ENCODE measurements around the gene TUBA3E.
"Not testable (repeated sequence)": the region's sequence is repeated elsewhere in the genome, so short reads cannot be mapped to it uniquely, and the experiment has no call there.

Gene TUBA3E

GRCh38 chr2:130160838-130161705 lies 37.2 kb downstream of the TUBA3E start:
- not testable (repeated sequence) for DNase-seq

DNA sequence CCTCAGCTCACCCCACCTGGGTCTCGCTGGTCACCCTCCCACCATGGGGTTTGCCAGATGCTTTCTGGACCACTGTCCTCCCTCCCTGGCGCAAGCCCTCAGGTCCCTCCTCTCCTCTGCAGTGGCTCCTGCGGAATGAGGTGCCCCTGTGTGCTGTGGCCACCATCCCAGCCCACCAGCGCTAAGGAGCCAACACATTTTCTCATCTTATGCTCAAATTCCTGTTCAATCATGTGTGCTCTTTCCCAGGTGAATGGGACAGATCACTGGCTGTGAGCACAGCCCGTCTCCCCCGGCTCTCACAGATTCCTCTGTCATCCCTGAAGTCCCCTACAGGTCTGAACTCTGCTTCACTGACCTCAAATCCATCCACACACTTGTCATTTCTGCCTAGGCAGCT lies 38.1 kb downstream of the TUBA3E start:
- no peak for DNase-seq

DNA sequence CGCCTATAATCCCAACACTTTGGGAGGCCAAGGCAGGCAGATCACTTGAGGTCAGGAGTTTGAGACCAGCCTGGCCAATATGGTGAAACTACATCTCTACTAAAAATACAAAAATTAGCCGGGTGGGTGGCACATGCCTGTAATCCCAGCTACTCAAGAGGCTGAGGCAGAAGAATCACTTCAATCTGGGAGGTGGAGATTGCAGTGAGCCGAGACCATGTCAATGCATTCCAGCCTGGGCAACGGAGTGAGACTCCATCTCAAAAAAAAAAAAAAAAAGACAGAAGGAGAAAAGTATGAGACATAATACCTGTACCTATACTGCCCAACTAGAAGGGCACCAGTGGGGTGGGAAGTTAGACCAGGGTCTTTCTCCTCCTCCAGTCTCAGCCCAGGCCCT lies 38.9 kb downstream of the TUBA3E start:
- not testable (repeated sequence) for DNase-seq

- no peak for DNase-seq
Measured at GRCh38 chr2:130158631-130159030, 39.6 kb downstream of the TUBA3E start.

GRCh38 chr2:130157825-130158514 lies 40.3 kb downstream of the TUBA3E start:
- DNase-seq: peak; percentile 71

- not testable (repeated sequence) for DNase-seq
Measured at GRCh38 chr2:130157354-130157753, 40.9 kb downstream of the TUBA3E start.

- DNase-seq: no peak
Measured at GRCh38 chr2:130156624-130157004, 41.6 kb downstream of the TUBA3E start.

GRCh38 chr2:130155956-130156623 lies 42.1 kb downstream of the TUBA3E start:
- not testable (repeated sequence) for DNase-seq

DNA sequence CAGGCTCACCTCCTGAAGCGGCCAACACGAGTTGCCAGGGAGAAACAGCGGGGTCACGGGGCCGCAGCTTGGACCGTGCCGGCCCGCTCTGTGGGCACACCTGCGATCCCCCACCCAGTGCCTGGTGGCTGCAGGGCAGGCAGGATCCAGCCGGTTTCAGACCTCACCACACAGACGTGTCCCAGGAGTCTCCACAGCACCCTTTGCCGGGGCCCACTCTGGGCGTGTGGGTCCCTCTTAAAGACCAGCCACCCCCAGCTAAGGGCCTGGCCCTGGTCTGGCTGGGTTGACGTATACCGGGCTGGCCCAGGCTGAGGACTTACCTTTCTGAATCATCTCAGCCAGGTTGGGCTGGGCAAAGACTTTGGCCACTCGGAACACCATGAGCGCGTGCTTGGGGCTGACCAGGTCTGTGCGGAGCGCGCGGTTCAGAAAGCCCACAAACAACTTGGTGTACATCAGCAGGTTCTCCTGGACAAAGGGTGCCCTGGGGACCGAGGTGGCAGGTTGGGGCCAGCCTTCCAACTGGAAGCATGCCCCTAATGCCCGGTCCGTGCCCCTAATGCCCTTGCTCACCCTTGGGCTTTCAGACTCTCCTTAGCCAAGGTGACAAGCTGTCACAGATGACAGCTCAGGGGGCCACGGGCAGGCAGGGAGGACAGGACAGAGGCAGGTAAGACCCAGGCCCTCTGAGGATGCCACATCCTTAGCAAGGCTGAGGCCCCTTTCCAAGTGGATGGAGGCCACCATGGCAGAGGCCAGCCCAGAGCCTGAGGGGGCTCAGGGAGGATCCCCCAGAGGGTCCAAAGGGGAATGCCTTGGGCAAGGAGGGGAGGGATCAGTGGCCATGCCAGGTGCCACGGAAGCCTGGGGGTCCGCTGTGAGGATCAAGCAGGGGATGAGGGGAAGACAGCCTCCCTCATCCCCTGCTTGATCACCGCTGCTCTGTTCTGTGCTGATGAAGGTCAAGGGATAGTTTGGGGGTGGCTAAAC lies 43.2 kb downstream of the TUBA3E start:
- no peak for DNase-seq

DNA sequence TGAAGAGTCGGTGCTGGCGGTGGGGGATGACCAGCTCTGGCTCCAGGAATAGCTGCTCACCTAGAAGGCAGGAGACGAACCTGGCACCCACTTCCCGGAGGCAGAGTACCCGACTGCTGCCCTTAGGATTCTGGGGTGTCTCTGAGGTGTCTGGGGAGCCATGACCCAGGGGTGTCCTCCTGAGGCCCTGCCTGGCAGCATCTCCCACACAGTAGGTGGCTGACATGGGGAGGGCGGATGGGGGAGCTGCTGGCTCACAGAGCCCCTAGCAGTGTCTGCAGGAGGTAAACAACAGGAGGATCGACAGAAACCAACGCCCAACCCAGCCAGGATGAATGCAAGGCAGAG lies 43.8 kb downstream of the TUBA3E start:
- DNase-seq: not testable (repeated sequence)

DNA sequence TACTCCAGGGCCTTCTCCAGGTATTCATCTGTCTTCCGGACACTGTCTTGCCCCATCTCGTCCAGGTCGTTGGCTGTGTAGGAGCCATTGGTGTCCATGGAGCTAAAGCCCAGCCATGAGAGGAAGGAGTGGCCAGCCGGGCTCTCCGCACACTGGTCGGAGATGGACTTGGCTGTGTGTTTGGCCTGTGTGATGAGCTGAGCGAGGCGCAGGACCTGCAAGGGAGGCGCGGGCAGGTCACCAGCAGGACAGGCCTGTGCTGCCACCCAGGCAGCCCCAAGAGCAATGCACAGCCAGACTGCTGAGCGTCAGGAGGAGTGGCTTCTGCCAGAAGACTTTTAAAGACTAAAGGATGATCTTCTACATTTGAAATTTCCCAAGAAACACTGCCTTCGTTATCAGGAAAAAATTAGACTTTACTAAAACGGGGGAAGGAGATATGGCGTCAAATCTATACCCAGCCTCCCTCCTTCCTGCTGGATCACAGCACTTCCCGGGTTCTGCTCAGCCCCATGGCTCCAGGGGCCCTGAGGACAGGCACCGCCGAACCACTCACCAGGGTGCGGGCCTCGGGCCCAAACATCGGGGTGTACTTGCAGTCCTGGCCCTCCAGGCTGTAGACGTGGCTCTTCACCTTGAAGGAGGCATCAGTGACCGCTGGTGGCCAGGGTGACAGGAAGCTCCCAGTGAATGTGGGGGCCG lies 44.4 kb downstream of the TUBA3E start:
- not testable (repeated sequence) for DNase-seq

GRCh38 chr2:130152816-130153595 lies 45.2 kb downstream of the TUBA3E start:
- DNase-seq: no peak

- DNase-seq: not testable (repeated sequence)
Measured at GRCh38 chr2:130152136-130152815, 46.0 kb downstream of the TUBA3E start.

- DNase-seq: not testable (repeated sequence)
Measured at GRCh38 chr2:130151145-130151512, 47.1 kb downstream of the TUBA3E start.

DNA sequence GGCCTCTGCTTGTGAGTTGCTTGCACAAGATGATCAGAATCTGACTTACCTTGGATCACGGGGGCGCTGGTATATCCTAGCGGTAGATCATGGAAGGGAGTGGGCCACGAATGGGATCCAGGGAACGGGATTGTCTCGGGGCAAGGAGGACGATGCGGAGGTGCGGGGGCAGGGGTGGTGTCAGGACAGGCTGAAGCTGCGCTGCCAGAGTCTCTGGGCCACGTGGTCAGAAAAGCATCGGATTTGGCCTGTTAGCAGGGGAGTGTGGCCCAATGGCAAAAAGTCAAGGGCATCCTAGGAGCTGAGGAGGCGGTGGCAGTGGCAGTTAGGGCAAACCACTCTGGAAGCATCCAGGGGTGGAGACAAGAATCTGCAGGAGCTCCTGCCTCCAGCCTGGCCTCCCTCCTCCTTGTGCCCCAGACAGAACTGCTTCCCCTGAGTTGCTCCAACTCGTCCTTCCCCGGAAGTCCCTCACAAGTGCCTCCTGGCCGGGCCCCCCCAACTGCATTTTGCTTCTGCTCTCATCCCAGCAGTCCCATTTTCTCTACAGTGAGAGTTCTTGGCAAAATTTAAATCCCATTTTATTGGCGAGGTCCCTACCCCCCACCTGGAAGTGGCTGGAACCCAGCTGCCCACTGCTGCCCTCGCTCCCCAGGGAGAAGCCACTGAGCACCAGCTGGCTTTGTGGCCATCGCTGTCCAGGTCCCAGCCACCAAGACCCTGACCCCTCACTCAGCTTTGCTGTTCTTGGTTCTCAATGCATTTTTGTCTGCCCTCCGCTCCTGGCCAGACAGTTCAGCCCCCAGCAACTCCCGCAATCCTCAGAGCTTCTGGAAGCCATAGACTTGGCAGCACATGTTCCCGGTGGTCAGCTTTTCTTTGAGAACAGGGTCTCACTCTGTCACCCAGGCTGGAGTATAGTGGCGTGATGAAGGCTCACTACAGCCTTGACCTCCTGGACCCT lies 47.8 kb downstream of the TUBA3E start:
- no peak for DNase-seq

DNA sequence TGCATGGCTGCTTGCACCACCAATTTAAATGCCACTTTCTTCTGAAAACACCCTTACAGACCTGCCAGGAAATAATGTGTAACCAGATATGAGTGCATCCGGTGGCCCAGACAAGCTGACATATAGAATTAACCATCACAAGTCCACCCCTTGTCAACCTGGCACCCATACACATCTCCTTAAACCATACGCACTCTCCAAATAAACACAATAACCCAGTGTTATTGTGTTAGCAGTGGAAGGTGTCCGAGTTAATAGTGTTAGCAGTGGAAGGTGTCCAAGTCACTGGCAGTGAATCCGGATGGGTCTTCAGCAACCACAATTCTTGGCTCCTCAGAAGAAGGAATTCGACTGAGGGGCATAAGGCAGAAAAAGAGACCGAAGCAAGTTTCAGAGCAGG lies 49.7 kb downstream of the TUBA3E start:
- DNase-seq: not testable (repeated sequence)

- peak; percentile 68 for DNase-seq
Measured at GRCh38 chr2:130145006-130145414, 53.2 kb downstream of the TUBA3E start, which contains the start of gene CCDC74B. Gene CCDC74B (minus strand): TSS chr2:130145112. CDS start chr2:130144996, 116 bp downstream.

DNA sequence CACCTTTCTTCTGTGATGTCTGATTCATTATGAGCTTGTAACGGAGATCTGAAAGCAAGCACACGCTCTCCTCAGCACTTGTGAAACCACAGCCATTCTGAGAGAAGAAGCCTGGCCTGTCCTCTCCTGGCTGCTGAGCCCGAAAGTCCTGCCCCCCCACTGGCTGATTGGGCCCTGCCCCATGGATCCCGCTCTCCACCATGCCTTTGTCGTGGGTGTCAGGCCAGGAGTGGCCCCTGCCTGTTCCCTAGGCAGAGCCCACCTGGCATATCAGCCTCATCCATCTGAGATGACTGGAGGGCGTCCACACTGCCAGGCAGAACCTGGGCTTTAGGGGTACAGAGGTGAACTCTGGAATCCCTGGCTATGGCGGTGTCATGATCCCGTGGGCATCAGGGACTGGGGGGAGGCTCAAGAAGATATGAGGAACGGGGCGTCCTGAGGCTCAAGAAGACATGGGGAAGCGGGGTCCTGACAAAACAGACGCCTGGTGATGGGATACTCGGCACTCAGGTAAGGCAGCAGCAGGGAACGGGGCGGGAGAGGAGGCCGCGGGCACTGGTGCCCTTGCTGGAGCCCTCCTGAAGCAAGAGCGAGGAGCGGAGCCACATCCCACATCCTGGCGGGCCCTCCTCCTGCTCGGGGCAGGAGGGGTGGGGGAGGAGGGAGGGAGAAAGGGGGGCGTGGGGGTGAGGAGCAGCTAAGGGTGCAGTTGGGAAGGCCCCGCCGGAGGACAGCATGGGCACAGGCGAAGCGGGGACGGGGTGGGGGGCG lies 54.8 kb downstream of the TUBA3E start:
- not testable (repeated sequence) for DNase-seq
